Nephron progenitor cell (in vitro differentiated cells): ENCODE measurements around the gene UTP3.
"Not testable (repeated sequence)": the region's sequence is repeated elsewhere in the genome, so short reads cannot be mapped to it uniquely, and the experiment has no call there.

Experiments used
- DNase-seq: peaks from one replicate; pipeline ENCODE4 v3.0.0; 2021
- H3K27ac Mint-ChIP-seq: 2 replicates; pipeline ENCODE4 v1.8.0; 2021; ENCODE audit warnings: mild to moderate bottlenecking, moderate library complexity, mixed read lengths
- H3K27me3 Mint-ChIP-seq: 2 replicates; pipeline ENCODE4 v1.8.0; 2021; ENCODE audit warnings: mild to moderate bottlenecking, low read depth, mixed read lengths; ENCODE audit not compliant: poor library complexity
- H3K36me3 Mint-ChIP-seq: 2 replicates; pipeline ENCODE4 v1.8.0; 2021; ENCODE audit warnings: low read depth, mixed read lengths
- H3K4me1 Mint-ChIP-seq: 2 replicates; pipeline ENCODE4 v1.8.0; 2021; ENCODE audit warnings: mixed read lengths
- H3K4me3 Mint-ChIP-seq: 2 replicates; pipeline ENCODE4 v1.8.0; 2021; ENCODE audit warnings: mild to moderate bottlenecking, moderate library complexity, mixed read lengths
- H3K9me3 Mint-ChIP-seq: 2 replicates; pipeline ENCODE4 v1.8.0; 2021; ENCODE audit warnings: mild to moderate bottlenecking, moderate library complexity, mixed read lengths
- CTCF ChIP-seq: fragments of 200-600 bp; sonication (generic); IDR thresholded peaks from 2 replicates; pipeline ENCODE4 v1.5.0; 2021; ENCODE audit warnings: antibody characterized with exemption

Gene UTP3

DNA sequence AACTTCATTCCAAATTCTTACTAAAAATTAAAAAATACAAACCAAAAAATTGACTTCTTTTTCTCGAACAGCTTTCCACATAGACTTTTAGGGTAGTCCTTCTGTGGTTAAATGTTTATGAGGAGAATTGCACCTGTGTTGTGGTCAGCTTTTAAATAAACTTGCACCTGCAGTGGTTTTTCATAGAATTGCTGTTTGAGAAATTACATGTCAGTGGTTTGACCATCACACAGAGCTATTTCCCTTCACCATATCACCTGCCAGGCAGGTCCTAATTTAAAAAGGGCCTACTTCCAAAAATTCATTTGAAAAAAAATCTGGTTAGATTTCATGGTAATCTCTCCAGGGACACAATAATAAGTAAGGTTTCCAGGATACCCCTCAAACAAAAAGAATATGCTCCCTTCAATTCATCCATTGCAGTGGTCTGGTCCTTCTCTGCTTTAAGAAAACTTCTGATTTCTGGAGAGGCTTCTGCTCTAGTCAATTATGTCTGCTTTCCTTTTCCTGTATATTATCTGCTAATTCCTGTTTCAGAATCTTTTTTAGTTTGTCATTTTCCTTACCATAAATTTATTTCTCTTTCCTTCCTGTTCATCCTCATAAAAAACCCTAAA is 9.8 kb upstream of the UTP3 start:
- Mint-ChIP-seq H3K27ac (no peak overlapping the region), H3K36me3 (no peaks in the 10 kb centered on the region), H3K4me1 (no peaks in the 10 kb centered on the region), H3K27me3 (peaks cover 12% of the 10 kb centered on the region), H3K4me3 (no peak overlapping the region), H3K9me3 (no peaks in the 10 kb centered on the region)
- DNase-seq, result no peak
- TF ChIP-seq CTCF, result no peak

DNA sequence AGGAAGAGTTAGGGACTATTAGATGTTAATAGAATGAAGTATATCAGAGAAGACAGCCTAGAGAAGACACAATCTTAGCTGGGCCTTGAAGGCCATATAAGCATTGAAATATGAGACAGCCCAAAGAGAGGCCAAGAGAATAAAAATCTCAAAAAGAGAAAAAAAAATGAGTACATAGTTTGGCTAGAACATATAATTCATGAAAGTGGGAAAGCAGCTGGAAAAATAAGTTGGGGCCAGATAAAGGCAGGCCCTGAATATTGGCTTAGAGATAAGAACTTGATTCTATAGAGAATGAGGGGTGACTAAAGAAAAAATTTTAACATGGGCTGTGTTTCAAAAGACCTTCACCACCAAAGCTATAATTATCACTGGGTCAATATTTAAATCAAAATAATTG is 7.4 kb upstream of the UTP3 start:
- Mint-ChIP-seq H3K4me3 (no peak overlapping the region), H3K9me3 (no peaks in the 10 kb centered on the region), H3K27me3 (peaks cover 21% of the 10 kb centered on the region), H3K36me3 (no peaks in the 10 kb centered on the region), H3K4me1 (no peaks in the 10 kb centered on the region), H3K27ac (no peak overlapping the region)
- TF ChIP-seq CTCF, result no peak
- no peak for DNase-seq

GRCh38 chr4:70681704-70682103 is 6.6 kb upstream of the UTP3 start:
- H3K36me3 Mint-ChIP-seq, result no peaks in the 10 kb centered on the region

DNA sequence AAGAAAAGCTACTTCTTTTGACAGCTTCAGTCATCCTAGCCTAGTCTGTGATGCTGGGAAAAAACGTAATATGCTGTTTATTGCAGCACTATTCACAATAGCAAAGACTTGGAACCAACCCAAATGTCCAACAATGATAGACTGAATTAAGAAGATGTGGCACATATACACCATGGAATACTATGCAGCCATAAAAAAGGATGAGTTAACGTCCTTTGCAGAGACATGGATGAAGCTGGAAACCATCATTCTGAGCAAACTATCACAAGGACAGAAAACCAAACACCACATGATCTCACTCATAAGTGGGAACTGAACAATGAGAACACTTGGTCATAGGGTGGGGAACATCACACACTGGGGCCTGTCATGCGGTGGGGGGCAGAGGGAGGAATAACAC is 6.2 kb upstream of the UTP3 start:
- H3K36me3 Mint-ChIP-seq, DNase-seq, H3K9me3 Mint-ChIP-seq, H3K27ac Mint-ChIP-seq, H3K4me1 Mint-ChIP-seq, H3K4me3 Mint-ChIP-seq: not testable (repeated sequence)
- H3K27me3 Mint-ChIP-seq, result peaks cover 21% of the 10 kb centered on the region

More at GRCh38 chr4:70681704-70682103, 6.6 kb upstream of the UTP3 start:
- TF ChIP-seq CTCF, result no peak
- no peak for DNase-seq
- Mint-ChIP-seq H3K9me3 (no peaks in the 10 kb centered on the region), H3K27me3 (peaks cover 21% of the 10 kb centered on the region), H3K4me1 (no peaks in the 10 kb centered on the region), H3K27ac (no peak overlapping the region), H3K4me3 (no peak overlapping the region)

DNA sequence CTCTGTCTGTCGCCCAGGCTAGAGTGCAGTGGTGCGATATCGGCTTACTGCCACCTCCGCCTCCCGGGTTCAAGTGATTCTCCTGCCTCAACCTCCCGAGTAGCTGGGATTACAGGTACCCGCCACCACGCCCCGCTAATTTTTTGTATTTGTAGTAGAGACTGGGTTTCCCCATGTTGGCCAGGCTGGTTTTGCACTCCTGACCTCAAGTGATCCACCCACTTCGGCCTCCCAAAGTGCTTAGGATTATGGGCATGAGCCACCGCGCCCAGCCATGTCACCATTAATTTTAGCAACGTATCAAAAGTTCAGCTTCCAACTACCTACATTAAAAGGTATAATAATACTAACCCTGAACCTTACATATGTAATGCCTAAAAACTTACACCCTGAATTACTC is 940 bp upstream of the UTP3 start:
- DNase-seq, result no peak
- Mint-ChIP-seq H3K4me1 (peaks cover 40% of the 10 kb centered on the region), H3K36me3 (peaks cover 30% of the 10 kb centered on the region), H3K4me3 (peak overlapping the region; percentile 99), H3K27me3 (peaks cover 17% of the 10 kb centered on the region), H3K27ac (peak overlapping the region; percentile 100), H3K9me3 (no peaks in the 10 kb centered on the region)
- no peak for TF ChIP-seq CTCF

- DNase-seq, result peak; percentile 32
- H3K4me3 Mint-ChIP-seq, result peak overlapping the region; percentile 99
- no peak for TF ChIP-seq CTCF
- H3K27me3 Mint-ChIP-seq, result peaks cover 10% of the 10 kb centered on the region
- H3K4me1 Mint-ChIP-seq, result peaks cover 40% of the 10 kb centered on the region
- no peaks in the 10 kb centered on the region for H3K9me3 Mint-ChIP-seq
- H3K27ac Mint-ChIP-seq, result peak overlapping the region; percentile 100
- peaks cover 36% of the 10 kb centered on the region for H3K36me3 Mint-ChIP-seq
Measured at GRCh38 chr4:70688795-70689231, 481 bp downstream of the UTP3 start.
